Measurements from ENCODE around the gene DRC7.
"Not testable (repeated sequence)": the region's sequence is repeated elsewhere in the genome, so short reads cannot be mapped to it uniquely, and the experiment has no call there.

Gene DRC7

DNA sequence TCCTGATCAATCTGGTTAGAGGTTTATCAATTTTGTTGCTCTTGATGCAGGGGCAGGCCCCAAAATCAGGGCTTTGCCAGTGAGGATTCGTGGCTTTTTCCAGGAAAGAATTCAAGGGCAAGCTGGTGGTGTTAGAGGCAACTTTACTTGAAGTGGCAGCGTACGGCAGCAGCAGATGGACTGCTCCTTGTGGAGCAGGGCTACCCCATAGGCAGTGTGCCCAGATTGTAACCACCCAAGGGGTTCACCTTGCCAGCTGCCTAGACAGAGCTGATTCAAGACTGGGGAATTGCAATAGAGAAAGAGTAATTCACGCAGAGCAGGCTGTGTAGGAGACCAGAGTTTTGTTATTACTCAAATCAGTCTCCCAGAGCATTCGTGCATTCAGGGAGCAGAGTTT lies 16.7 kb downstream of the DRC7 start:
- no peak for DNase-seq (ENCODE audit: low read depth, low spot score)

DNA sequence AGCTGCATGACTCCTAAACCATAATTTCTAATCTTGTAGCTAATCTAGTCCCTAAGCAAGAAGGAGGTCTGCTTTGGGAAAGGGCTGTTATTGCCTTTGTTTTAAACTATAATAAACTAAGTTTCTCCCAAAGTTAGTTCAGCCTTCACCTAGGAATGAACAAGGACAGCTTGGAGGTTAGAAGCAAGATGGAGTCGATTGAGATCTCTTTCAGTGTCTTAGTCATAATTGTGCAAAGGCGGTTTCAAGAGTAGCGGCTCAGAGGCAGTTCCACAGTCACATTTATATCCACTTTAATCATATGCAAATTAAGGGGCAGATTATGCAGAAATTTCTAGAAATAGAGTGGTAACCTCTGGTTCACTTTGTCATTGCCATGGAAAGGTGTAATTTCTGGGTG lies 17.4 kb downstream of the DRC7 start:
- DNase-seq (ENCODE audit: low read depth, low spot score): no peak

- not testable (repeated sequence) for DNase-seq (ENCODE audit: low read depth, low spot score)
These were observed 18.0 kb downstream of the DRC7 start for GRCh38 chr16:57712569-57712968.

- DNase-seq (ENCODE audit: low read depth, low spot score): no peak
These were observed 19.0 kb downstream of the DRC7 start for GRCh38 chr16:57713596-57713995.

GRCh38 chr16:57714047-57714446 lies 19.4 kb downstream of the DRC7 start:
- DNase-seq (ENCODE audit: low read depth, low spot score): no peak

- no peak for DNase-seq (ENCODE audit: low read depth, low spot score)
These were observed 25.6 kb downstream of the DRC7 start for GRCh38 chr16:57720142-57720575.

GRCh38 chr16:57721356-57722209 lies 27.0 kb downstream of the DRC7 start:
- DNase-seq (ENCODE audit: low read depth, low spot score): no peak

DNA sequence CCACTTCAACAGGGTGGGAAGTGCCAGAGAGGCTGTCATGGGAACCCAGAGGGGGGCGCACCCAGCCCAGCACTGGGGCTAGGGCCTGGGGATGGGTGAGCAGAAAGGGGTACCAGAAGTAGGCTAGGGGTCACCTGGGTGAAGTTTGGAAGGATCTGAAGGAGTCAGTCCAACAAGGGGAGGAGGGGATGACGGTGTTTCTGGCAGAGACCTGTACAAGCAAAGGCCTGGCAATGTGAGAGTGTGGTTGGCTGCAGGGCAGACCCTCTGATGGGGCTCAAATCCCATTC lies 27.5 kb downstream of the DRC7 start:
- no peak for DNase-seq (ENCODE audit: low read depth, low spot score)

DNA sequence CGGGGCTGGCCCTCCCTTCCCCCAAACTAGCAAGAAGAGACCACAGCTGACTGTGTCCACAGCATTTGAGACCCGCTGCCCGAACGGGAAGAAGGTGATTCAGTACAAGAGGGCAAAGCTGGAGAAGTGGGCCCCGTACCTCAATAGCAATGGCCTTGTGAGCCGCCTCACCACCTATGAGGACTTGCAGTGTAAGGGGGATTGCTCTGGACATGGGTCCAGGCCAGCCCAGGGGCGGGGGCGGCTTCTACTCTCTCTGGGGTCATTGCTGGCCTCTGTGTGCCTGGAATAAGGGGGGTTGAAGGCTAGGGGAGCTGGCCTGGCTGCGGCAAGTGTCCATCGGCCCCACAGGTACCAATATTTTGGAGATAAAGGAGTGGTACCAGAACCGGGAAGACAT lies 28.0 kb downstream of the DRC7 start:
- DNase-seq (ENCODE audit: low read depth, low spot score): no peak

DNA sequence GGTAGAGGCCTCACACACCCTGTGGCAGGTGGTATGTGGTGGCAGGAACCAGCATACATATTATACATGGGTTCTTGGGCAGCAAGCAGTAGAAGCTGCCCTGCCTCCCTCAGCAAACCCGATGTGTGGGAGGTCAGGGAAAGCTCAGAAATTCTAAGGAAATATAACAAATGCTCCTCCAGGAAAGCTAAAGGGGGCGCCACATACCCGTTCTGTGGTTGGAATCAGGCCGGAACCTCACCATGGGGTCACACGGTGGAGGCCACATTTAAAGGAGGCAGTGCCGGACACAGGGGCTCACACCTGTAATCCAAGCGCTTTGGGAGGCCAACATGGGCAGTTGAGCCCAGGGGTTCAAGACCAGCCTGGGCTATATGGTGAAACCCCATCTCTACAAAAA lies 28.6 kb downstream of the DRC7 start:
- no peak for DNase-seq (ENCODE audit: low read depth, low spot score)

DNA sequence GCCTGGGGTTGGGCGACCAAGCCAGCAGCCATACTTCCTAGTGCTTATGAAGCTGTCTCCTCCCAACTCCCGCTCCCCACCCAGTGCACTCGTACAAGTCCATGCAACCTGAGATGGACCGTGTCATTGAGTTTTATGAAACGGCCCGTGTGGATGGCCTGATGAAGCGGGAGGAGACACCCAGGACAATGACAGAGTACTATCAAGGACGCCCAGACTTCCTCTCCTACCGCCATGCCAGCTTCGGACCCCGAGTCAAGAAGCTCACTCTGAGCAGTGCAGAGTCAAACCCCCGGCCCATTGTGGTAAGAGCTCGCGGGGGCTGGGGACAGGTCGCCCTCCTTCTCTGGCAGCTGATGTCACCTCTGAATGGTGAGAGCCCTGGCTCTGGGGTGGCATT lies 29.9 kb downstream of the DRC7 start:
- no peak for DNase-seq (ENCODE audit: low read depth, low spot score)

GRCh38 chr16:57725151-57725550 lies 30.5 kb downstream of the DRC7 start:
- no peak for DNase-seq (ENCODE audit: low read depth, low spot score)

DNA sequence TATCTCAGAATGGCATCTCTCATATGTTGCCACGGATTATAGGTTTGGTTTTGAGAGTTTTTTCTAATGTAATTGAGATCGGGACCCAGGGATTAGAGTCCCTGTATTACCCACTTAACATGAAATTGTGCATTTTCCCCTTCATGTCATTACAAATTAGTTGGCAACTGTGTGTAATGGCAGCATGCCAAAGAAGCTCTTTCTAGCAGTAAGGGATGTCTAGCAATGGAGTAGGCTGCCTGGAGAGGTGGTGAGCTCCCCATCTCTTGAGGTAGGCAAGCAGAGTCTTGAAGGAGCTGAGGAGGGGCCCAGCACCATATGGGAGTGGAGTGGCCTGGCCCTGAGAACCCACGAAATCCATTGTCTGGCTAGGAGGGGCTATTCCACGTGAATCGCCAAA lies 30.9 kb downstream of the DRC7 start:
- no peak for DNase-seq (ENCODE audit: low read depth, low spot score)

DNA sequence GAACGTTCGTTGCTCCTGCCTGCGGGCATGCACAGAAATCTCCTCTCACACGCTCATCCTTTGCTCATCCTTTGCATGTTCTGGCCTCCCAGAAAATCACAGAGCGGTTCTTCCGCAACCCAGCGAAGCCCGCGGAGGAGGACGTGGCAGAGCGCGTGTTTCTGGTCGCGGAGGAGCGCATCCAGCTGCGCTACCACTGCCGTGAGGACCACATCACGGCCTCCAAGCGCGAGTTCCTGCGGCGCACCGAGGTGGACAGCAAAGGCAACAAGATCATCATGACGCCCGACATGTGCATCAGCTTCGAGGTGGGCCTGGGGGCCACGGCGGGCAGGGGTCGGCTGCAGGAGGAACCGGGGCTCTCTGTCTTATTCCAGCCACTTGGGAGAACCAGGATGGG lies 31.4 kb downstream of the DRC7 start:
- DNase-seq (ENCODE audit: low read depth, low spot score): no peak

GRCh38 chr16:57726433-57726947 lies 31.9 kb downstream of the DRC7 start:
- DNase-seq (ENCODE audit: low read depth, low spot score): no peak

GRCh38 chr16:57727610-57728009 lies 33.0 kb downstream of the DRC7 start:
- no peak for DNase-seq (ENCODE audit: low read depth, low spot score)

- DNase-seq (ENCODE audit: low read depth, low spot score): no peak
These were observed 34.0 kb downstream of the DRC7 start for GRCh38 chr16:57728336-57729181.

DNA sequence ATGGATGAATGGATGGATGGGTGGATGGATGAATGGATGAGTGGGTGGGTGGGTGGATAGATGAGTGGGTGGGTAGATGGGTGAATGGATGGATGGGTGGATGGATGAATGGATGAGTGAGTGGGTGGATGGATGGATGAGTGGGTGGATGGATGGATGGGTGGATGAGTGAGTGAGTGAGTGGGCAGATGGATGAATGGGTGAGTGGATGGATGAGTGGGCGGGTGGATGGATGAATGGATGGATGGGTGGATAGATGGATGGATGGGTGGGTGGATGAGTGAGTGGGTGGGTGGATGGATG lies 34.5 kb downstream of the DRC7 start:
- DNase-seq (ENCODE audit: low read depth, low spot score): no peak

DNA sequence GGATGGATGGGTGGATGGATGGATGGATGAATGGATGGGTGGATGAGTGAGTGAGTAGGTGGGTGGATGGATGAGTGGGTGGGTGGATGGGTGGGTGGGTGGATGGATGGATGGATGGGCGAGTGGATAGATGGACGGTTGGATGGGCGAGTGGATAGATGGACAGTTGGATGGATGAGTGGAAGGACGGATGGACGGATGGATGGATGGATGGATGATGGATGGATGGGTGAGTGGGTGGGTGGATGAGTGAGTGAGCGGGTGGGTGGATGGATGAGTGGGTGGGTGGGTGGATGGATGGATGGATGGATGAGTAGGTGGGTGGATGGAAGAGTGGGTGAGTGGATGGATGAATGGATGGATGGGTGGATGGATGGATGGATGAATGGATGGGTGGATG lies 35.2 kb downstream of the DRC7 start:
- DNase-seq (ENCODE audit: low read depth, low spot score): not testable (repeated sequence)

DNA sequence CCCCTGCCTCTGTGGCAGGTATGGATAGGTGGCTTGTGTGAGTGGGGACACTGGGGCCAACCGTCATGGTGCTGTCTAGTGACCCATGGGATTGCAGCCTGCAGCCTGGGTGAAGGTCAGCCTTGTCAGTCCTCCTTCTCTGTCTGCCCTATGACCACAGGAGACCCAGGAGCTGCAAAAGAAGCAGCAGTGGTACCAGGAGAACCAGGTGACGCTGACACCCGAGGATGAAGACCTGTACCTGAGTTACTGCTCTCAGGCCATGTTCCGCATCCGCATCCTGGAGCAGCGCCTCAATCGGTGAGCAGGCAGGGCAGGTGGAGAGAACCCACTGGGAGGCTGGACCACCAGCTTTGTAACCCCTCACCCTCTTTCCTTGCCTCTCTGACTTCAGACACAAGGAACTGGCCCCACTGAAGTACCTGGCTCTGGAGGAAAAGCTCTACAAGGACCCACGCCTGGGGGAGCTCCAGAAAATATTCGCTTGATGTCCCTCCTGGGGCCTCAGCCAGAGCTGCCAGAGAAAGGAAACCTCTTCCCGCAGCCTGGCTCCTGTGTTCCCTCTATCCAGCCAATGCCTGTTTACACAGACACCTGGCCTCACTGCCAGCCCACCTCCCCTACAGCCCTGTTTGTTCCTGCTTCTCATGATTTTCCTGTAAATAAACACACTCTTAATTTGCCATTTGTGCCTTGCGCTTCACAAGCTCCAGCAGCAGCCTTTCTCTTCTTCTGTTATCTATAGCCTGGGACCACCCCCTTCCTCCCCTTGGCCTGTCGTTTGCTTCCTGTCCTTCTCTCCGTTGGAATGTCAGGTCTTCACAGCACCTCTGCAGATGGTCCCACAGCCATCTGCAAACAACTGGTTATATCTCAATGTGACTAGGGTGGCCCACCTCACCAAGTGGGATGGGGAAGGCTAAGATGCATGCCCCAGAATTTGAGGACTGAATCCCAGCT lies 36.4 kb downstream of the DRC7 start:
- no peak for DNase-seq (ENCODE audit: low read depth, low spot score)

GRCh38 chr16:57732037-57732436 lies 37.4 kb downstream of the DRC7 start:
- DNase-seq (ENCODE audit: low read depth, low spot score): no peak

DNA sequence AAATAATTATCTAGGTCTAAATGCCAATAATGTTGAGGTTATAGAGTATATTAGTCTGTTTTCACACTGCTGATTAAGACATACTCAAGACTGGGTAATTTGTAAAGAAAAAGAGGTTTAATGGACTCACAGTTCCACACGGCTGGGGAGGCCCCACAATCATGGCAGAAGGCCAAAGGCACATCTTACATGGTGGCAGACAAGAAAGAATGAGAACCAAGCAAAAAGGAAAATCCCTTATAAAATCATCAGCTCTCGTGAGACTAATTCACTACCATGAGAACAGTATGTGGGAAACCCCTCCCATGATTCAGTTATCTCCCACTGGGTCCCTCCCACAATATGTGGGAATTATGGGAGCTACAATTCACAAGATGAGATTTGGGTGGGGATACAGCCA lies 38.1 kb downstream of the DRC7 start:
- no peak for DNase-seq (ENCODE audit: low read depth, low spot score)
